HepG2 (cell line): ENCODE results near the gene ARSJ. TPM values are rescaled to one million over a fixed set of nuclear protein-coding genes. Genes with fewer than 3 reads are reported as not detected.

Experiments used
- ATAC-seq: fragments of 200-7000 bp; cut with Tn5 transposase; 3 replicates; pipeline ENCODE4 v1.9.1; 2020; ENCODE audit warnings: mild to moderate bottlenecking, moderate library complexity
- BruUV-seq: library from RNA; stranded (reverse); fragments of 400-500 nt; replicated peaks from 2 replicates; lab custom pipeline; 2021; lab: Mats Ljungman, UMichigan
- CTCF ChIA-PET: fragments of 300-600 bp; formaldehyde crosslinking; extraction: SDS; loops from one replicate; lab custom pipeline; 2021; ENCODE audit warnings: low total read pairs, inconsistent platforms, low intra/inter-chr PET ratio; lab: Yijun Ruan, JAX
- POLR2A ChIA-PET: fragments of 350-600 bp; sonication (Branson Sonifier 250); formaldehyde crosslinking; loops from one replicate; lab custom pipeline; 2020; ENCODE audit warnings: antibody characterized with exemption, inconsistent platforms; lab: Yijun Ruan, JAX
- DNase-seq: peaks from one replicate; pipeline ENCODE4 v3.0.0-alpha.2; 2015; ENCODE audit warnings: low spot score
- FAIRE-seq: peaks from 3 replicates; lab custom pipeline; 2011; peaks lifted over from hg19 to GRCh38; lab: Jason Lieb, UNC
- H2AFZ ChIP-seq: one replicate; pipeline ENCODE4 v1.6.1; 2011; ENCODE audit warnings: low read length, inconsistent platforms
- H3K27ac ChIP-seq: fragments of 300-600 bp; 3 replicates; pipeline ENCODE4 v1.8.0; 2011; ENCODE audit warnings: mixed run types, mild to moderate bottlenecking, mixed read lengths, low read length, inconsistent platforms; ENCODE audit not compliant: insufficient read depth; ENCODE audit errors: extremely low read length
- H3K27me3 ChIP-seq, 2 experiments: fragments of 200-600 bp in 1 of 2; 2 replicates in 1 of 2; 3 replicates in 1 of 2; pipeline versions ENCODE4 v1.6.0 to v1.8.0; 2011; ENCODE audit warnings: low read length in 2 of 2, mild to moderate bottlenecking in 2 of 2, moderate library complexity in 2 of 2, inconsistent platforms in 1 of 2; ENCODE audit not compliant: insufficient read depth in 2 of 2, control insufficient read depth in 1 of 2
- H3K36me3 ChIP-seq, 2 experiments: fragments of 200-600 bp in 1 of 2; replicated peaks in 1 of 2; 2 replicates in 1 of 2; 3 replicates in 1 of 2; pipeline versions ENCODE4 v1.5.1 to v1.8.0; 2011; ENCODE audit warnings: low read length in 2 of 2, inconsistent platforms in 1 of 2; ENCODE audit not compliant: insufficient read depth in 2 of 2, control insufficient read depth in 1 of 2
- H3K4me1 ChIP-seq: 2 replicates; pipeline ENCODE4 v1.5.1; 2012; ENCODE audit warnings: low read length, inconsistent platforms; ENCODE audit not compliant: insufficient read depth
- H3K4me2 ChIP-seq: 2 replicates; pipeline ENCODE4 v1.6.0; 2011; ENCODE audit warnings: low read depth, low read length, inconsistent platforms
- H3K4me3 ChIP-seq, 3 experiments: fragments of 200-600 bp in 1 of 3; sonication (generic), shearing (Covaris generic) in 1 of 3; replicated peaks in 1 of 3; 2 replicates each; pipeline ENCODE4 v1.5.1; 2011 to 2016; ENCODE audit warnings: low read length in 3 of 3, inconsistent platforms in 2 of 3, low read depth in 2 of 3, mild to moderate bottlenecking in 2 of 3, control low read depth in 1 of 3, mixed read lengths in 1 of 3; ENCODE audit not compliant: insufficient read depth in 1 of 3
- H3K79me2 ChIP-seq: one replicate; pipeline ENCODE4 v1.6.1; 2011; ENCODE audit warnings: low read length, inconsistent platforms; ENCODE audit not compliant: insufficient read depth
- H3K9ac ChIP-seq: 2 replicates; pipeline ENCODE4 v1.6.0; 2011; ENCODE audit warnings: mild to moderate bottlenecking, low read depth, low read length, inconsistent platforms; ENCODE audit not compliant: insufficient read depth
- H3K9me3 ChIP-seq: 2 replicates; pipeline ENCODE4 v1.5.1; 2012; ENCODE audit warnings: mild to moderate bottlenecking, low read length
- H4K20me1 ChIP-seq: 2 replicates; pipeline ENCODE4 v1.6.0; 2011; ENCODE audit warnings: inconsistent platforms, mild to moderate bottlenecking, low read length, moderate library complexity; ENCODE audit not compliant: insufficient read depth
- HMG20B ChIP-seq: conservative IDR thresholded peaks from 2 replicates; pipeline ENCODE4 v1.6.1; 2016; ENCODE audit warnings: missing genetic modification reagents, missing compliant biosample characterization
- HMGXB4 ChIP-seq, 2 experiments: sonication (generic) in 1 of 2; formaldehyde crosslinking in 1 of 2; IDR thresholded peaks; 2 replicates each; pipeline versions ENCODE4 v1.4.0 to v1.6.1; 2018 to 2020; ENCODE audit warnings: missing genetic modification reagents in 2 of 2, borderline replicate concordance in 1 of 2, low read depth in 1 of 2, mild to moderate bottlenecking in 1 of 2, missing biosample characterization in 1 of 2
- HOXA3 ChIP-seq: sonication (generic); formaldehyde crosslinking; IDR thresholded peaks from 2 replicates; pipeline ENCODE4 v1.5.0; 2020; ENCODE audit warnings: missing genetic modification reagents
- ZBTB38 ChIP-seq: sonication (generic); formaldehyde crosslinking; IDR thresholded peaks from 2 replicates; pipeline ENCODE4 v1.5.1; 2020; ENCODE audit warnings: mild to moderate bottlenecking, missing genetic modification reagents
- ZNF484 ChIP-seq: sonication (generic); formaldehyde crosslinking; IDR thresholded peaks from 2 replicates; pipeline ENCODE4 v1.5.1; 2020; ENCODE audit warnings: mild to moderate bottlenecking, low read depth, missing genetic modification reagents, borderline replicate concordance
- ZNF530 ChIP-seq: sonication (generic); formaldehyde crosslinking; IDR thresholded peaks from 2 replicates; pipeline ENCODE4 v1.5.0; 2020; ENCODE audit warnings: low read depth, mild to moderate bottlenecking, missing genetic modification reagents
- ZNF557 ChIP-seq: sonication (generic); formaldehyde crosslinking; IDR thresholded peaks from 2 replicates; pipeline ENCODE4 v1.4.0; 2020; ENCODE audit warnings: missing genetic modification reagents
- ZNF619 ChIP-seq: sonication (generic); formaldehyde crosslinking; IDR thresholded peaks from 2 replicates; pipeline ENCODE4 v1.4.0; 2020; ENCODE audit warnings: mild to moderate bottlenecking, missing genetic modification reagents
- ZNF747 ChIP-seq: sonication (generic); formaldehyde crosslinking; IDR thresholded peaks from 2 replicates; pipeline ENCODE4 v1.8.1; 2023; ENCODE audit warnings: missing genetic modification reagents, mild to moderate bottlenecking, borderline replicate concordance
- ZZZ3 ChIP-seq: sonication (generic); formaldehyde crosslinking; IDR thresholded peaks from 2 replicates; pipeline ENCODE4 v1.4.0; 2020; ENCODE audit warnings: missing genetic modification reagents, mild to moderate bottlenecking, borderline replicate concordance
- WGBS: methylation state at CpG from one replicate; pipeline ENCODE4 v1.1.6; 2017; ENCODE audit warnings: low lambda C conversion rate; 5-methylcytosine and 5-hydroxymethylcytosine counted together
- in situ Hi-C: cut with HindIII; loops from 2 replicates; pipeline ENCODE4 v1.10.0; 2017; ENCODE audit warnings: low pct_unique_long_range_greater_than_20kb; ENCODE audit not compliant: extremely low pct_ligation_motif_present
- intact Hi-C: fragments of 100-400 bp; cut with micrococcal nuclease; formaldehyde crosslinking; loops from one replicate; pipeline ENCODE4 v1.10.0; 2022; ENCODE audit not compliant: unreplicated experiment
- polyA plus RNA-seq, 8 experiments: library from polyadenylated mRNA; depleted of rRNA in 3 of 8; stranded (reverse) in 7 of 8; unstranded in 1 of 8; fragments of >200 nt; fragmentation: Illumina TruSeq in 4 of 8; extraction: Trizol in 4 of 8; gene quantifications; 2 replicates each; pipeline versions ENCODE4 v1.2.1 to v1.2.3, GENCODE V29; 2011 to 2016; ENCODE audit warnings: low read depth in 4 of 8, missing spikeins in 1 of 8, mixed read lengths in 1 of 8; ENCODE audit not compliant: insufficient read depth in 1 of 8
- total RNA-seq, 5 experiments: library from RNA; depleted of rRNA; stranded (reverse); fragments of >200 nt; fragmentation: Illumina TruSeq; extraction: Trizol; gene quantifications; 2 replicates each; pipeline ENCODE4 v1.2.3, GENCODE V29; 2016; ENCODE audit warnings: low read depth in 1 of 5

The ARSJ gene
- total and polyA plus RNA-seq, 2 of the 13 experiments (the other 11 are each of a cell fraction or from before 2014, with no cell fraction given) = not detected

GRCh38 chr4:113969709-113970334 is 9.6 kb downstream of the ARSJ start:
- in situ Hi-C loops = no loop called here
- H3K27ac ChIP-seq = no peak overlapping the region
- ChIA-PET CTCF (no interaction called here), POLR2A (no interaction called here)
- no peaks in the 10 kb centered on the region for H3K9me3 ChIP-seq
- no peak overlapping the region for H2AFZ ChIP-seq
- H4K20me1 ChIP-seq = no peaks in the 10 kb centered on the region
- no peaks in the 10 kb centered on the region for H3K4me1 ChIP-seq
- no peak overlapping the region for H3K4me3 ChIP-seq
- no peak overlapping the region for H3K4me2 ChIP-seq
- intact Hi-C loops = no loop called here
- no peak for DNase-seq
- no peaks in the 10 kb centered on the region for H3K27me3 ChIP-seq
- H3K79me2 ChIP-seq = no peaks in the 10 kb centered on the region
- WGBS = 0% methylated on average over 1 of the region's 1 CpG
- no peak for ATAC-seq
- no TSS peak for BruUV-seq
- no peaks in the 10 kb centered on the region for H3K36me3 ChIP-seq
- TF ChIP-seq HMG20B (CRISPR knock-in tag) (no peak), HMGXB4 (CRISPR knock-in tag; IDR thresholded peaks at IDR 0.05; ENCODE audit: borderline replicate concordance in 1 of 2, low read depth in 1 of 2) (no peak)
- no peak overlapping the region for H3K9ac ChIP-seq
- FAIRE-seq = no peak

GRCh38 chr4:113968473-113968872 is 11.0 kb downstream of the ARSJ start:
- in situ Hi-C loops = no loop called here
- Histone ChIP-seq H3K4me1 (no peaks in the 10 kb centered on the region), H3K4me3 (no peak overlapping the region), H3K4me2 (no peak overlapping the region), H2AFZ (no peak overlapping the region), H3K36me3 (no peaks in the 10 kb centered on the region), H3K9me3 (no peaks in the 10 kb centered on the region), H3K27ac (no peak overlapping the region), H3K27me3 (no peaks in the 10 kb centered on the region), H3K79me2 (no peaks in the 10 kb centered on the region), H3K9ac (no peak overlapping the region), H4K20me1 (no peaks in the 10 kb centered on the region)
- no peak for DNase-seq
- ChIA-PET CTCF (no interaction called here), POLR2A (no interaction called here)
- intact Hi-C loops = no loop called here
- FAIRE-seq = no peak
- BruUV-seq = no TSS peak
- ATAC-seq = no peak
- 51% methylated on average over 2 of the region's 2 CpGs for WGBS
- TF ChIP-seq ZNF557 (CRISPR knock-in tag) = no peak
- TF ChIP-seq ZNF484 (CRISPR knock-in tag) = no peak
- no peak for TF ChIP-seq ZNF747 (CRISPR knock-in tag)
- no peak for TF ChIP-seq HOXA3
- no peak for TF ChIP-seq ZZZ3 (CRISPR knock-in tag)
- no peak for TF ChIP-seq HMGXB4 (CRISPR knock-in tag; IDR thresholded peaks at IDR 0.05; ENCODE audit: borderline replicate concordance in 1 of 2, low read depth in 1 of 2)
- TF ChIP-seq ZBTB38 = no peak
- TF ChIP-seq ZNF530 (CRISPR knock-in tag) = no peak
- TF ChIP-seq ZNF619 (CRISPR knock-in tag) = no peak
